H9 (cell line): ENCODE data around the gene MED29. TPM values are rescaled to one million over a fixed set of nuclear protein-coding genes. Genes with fewer than 3 reads are reported as not detected.

Experiments used
- DNase-seq: peaks from one replicate; pipeline ENCODE4 v3.0.0-alpha.2; 2017
- H2AFZ ChIP-seq: one replicate; pipeline ENCODE4 v1.6.1; 2013; ENCODE audit warnings: mild to moderate bottlenecking, low read length, control low read depth, moderate library complexity
- H2AK5ac ChIP-seq: 2 replicates; pipeline ENCODE4 v1.6.1; 2013; ENCODE audit warnings: low read length, control low read depth, mixed read lengths; ENCODE audit not compliant: insufficient read length
- H2BK120ac ChIP-seq: one replicate; pipeline ENCODE4 v1.6.1; 2013; ENCODE audit warnings: low read depth, mild to moderate bottlenecking, low read length, control low read depth, inconsistent platforms; ENCODE audit not compliant: poor library complexity, severe bottlenecking
- H2BK12ac ChIP-seq: 2 replicates; pipeline ENCODE4 v1.6.1; 2013; ENCODE audit warnings: low read length, control low read depth, mixed read lengths, low read depth; ENCODE audit not compliant: insufficient read length
- H2BK15ac ChIP-seq: 2 replicates; pipeline ENCODE4 v1.6.1; 2013; ENCODE audit warnings: low read depth, low read length, control low read depth
- H2BK20ac ChIP-seq: one replicate; pipeline ENCODE4 v1.6.1; 2013; ENCODE audit warnings: low read depth, mild to moderate bottlenecking, low read length, control low read depth, inconsistent platforms; ENCODE audit not compliant: poor library complexity, severe bottlenecking
- H2BK5ac ChIP-seq: 2 replicates; pipeline ENCODE4 v1.6.1; 2013; ENCODE audit warnings: low read length, control low read depth, mixed read lengths; ENCODE audit not compliant: insufficient read length
- H3K14ac ChIP-seq: 2 replicates; pipeline ENCODE4 v1.6.1; 2013; ENCODE audit warnings: low read length, control low read depth; ENCODE audit not compliant: insufficient read depth
- H3K18ac ChIP-seq: 2 replicates; pipeline ENCODE4 v1.6.1; 2013; ENCODE audit warnings: low read depth, mild to moderate bottlenecking, mixed read lengths, low read length, control low read depth; ENCODE audit not compliant: insufficient read length
- H3K23ac ChIP-seq: 2 replicates; pipeline ENCODE4 v1.6.1; 2013; ENCODE audit warnings: low read length, control low read depth, mixed read lengths, low read depth; ENCODE audit not compliant: insufficient read length
- H3K23me2 ChIP-seq: 2 replicates; pipeline ENCODE4 v1.6.1; 2013; ENCODE audit warnings: low read depth, mild to moderate bottlenecking, mixed read lengths, low read length, control low read depth; ENCODE audit not compliant: insufficient read length, poor library complexity, severe bottlenecking
- H3K27ac ChIP-seq: 2 replicates; pipeline ENCODE4 v1.5.1; 2013; ENCODE audit warnings: low read length, control low read depth, mixed read lengths, low read depth; ENCODE audit not compliant: insufficient read length
- H3K27me3 ChIP-seq: 2 replicates; pipeline ENCODE4 v1.6.1; 2013; ENCODE audit warnings: low read length, control low read depth, inconsistent platforms; ENCODE audit not compliant: insufficient read depth
- H3K4ac ChIP-seq: 2 replicates; pipeline ENCODE4 v1.6.1; 2013; ENCODE audit warnings: low read depth, mild to moderate bottlenecking, control low read depth, inconsistent platforms, low read length, moderate library complexity
- H3K4me1 ChIP-seq: 2 replicates; pipeline ENCODE4 v1.6.1; 2013; ENCODE audit warnings: low read length, control low read depth, inconsistent platforms; ENCODE audit not compliant: insufficient read depth
- H3K4me2 ChIP-seq: 2 replicates; pipeline ENCODE4 v1.6.1; 2013; ENCODE audit warnings: low read length, control low read depth, mixed read lengths; ENCODE audit not compliant: insufficient read length, insufficient read depth
- H3K56ac ChIP-seq: 2 replicates; pipeline ENCODE4 v1.6.1; 2013; ENCODE audit warnings: low read depth, mild to moderate bottlenecking, mixed read lengths, low read length, control low read depth; ENCODE audit not compliant: insufficient read length
- H3K79me1 ChIP-seq: 2 replicates; pipeline ENCODE4 v1.6.1; 2013; ENCODE audit warnings: low read depth, mild to moderate bottlenecking, moderate library complexity, low read length, control low read depth, inconsistent platforms; ENCODE audit not compliant: insufficient read depth, poor library complexity, severe bottlenecking
- H3K79me2 ChIP-seq: 2 replicates; pipeline ENCODE4 v1.6.1; 2013; ENCODE audit warnings: low read length, control low read depth, inconsistent platforms; ENCODE audit not compliant: insufficient read depth
- H3K9ac ChIP-seq: 2 replicates; pipeline ENCODE4 v1.6.1; 2013; ENCODE audit warnings: low read length, control low read depth, mixed read lengths; ENCODE audit not compliant: insufficient read length; ENCODE audit errors: extremely low read depth
- H3K9me3 ChIP-seq: one replicate; pipeline ENCODE4 v1.6.1; 2013; ENCODE audit warnings: low read depth, low read length, inconsistent platforms; ENCODE audit not compliant: control insufficient read depth
- H3T11ph ChIP-seq: one replicate; pipeline ENCODE4 v1.6.1; 2013; ENCODE audit warnings: mild to moderate bottlenecking, low read length, control low read depth, inconsistent platforms
- H4K20me1 ChIP-seq: one replicate; pipeline ENCODE4 v1.6.1; 2013; ENCODE audit not compliant: control insufficient read depth, insufficient read length, insufficient read depth
- H4K5ac ChIP-seq: 2 replicates; pipeline ENCODE4 v1.6.1; 2013; ENCODE audit warnings: low read depth, mild to moderate bottlenecking, mixed read lengths, low read length, control low read depth; ENCODE audit not compliant: insufficient read length
- H4K8ac ChIP-seq: replicated peaks from 2 replicates; pipeline ENCODE4 v1.6.1; 2013; ENCODE audit warnings: low read length, control low read depth, mixed read lengths, low read depth; ENCODE audit not compliant: insufficient read length
- H4K91ac ChIP-seq: 2 replicates; pipeline ENCODE4 v1.6.1; 2013; ENCODE audit warnings: low read depth, mild to moderate bottlenecking, moderate library complexity, mixed read lengths, low read length, control low read depth; ENCODE audit not compliant: insufficient read length
- H3K27ac Mint-ChIP-seq, 3 experiments: 2 replicates in 2 of 3; 3 replicates in 1 of 3; pipeline ENCODE4 v1.8.0; 2020 to 2021; ENCODE audit warnings: mixed read lengths in 3 of 3, mild to moderate bottlenecking in 1 of 3, moderate library complexity in 1 of 3
- H3K27me3 Mint-ChIP-seq: 2 replicates; pipeline ENCODE4 v1.8.0; 2021; ENCODE audit warnings: low read depth, mild to moderate bottlenecking, moderate library complexity, mixed read lengths
- H3K36me3 Mint-ChIP-seq, 3 experiments: 2 replicates in 2 of 3; 3 replicates in 1 of 3; pipeline ENCODE4 v1.8.0; 2020 to 2021; ENCODE audit warnings: low read depth in 3 of 3, mixed read lengths in 3 of 3; ENCODE audit not compliant: insufficient read depth in 1 of 3
- H3K4me1 Mint-ChIP-seq, 2 experiments: 2 replicates each; pipeline ENCODE4 v1.8.0; 2020; ENCODE audit warnings: mixed read lengths in 2 of 2
- H3K4me3 Mint-ChIP-seq, 2 experiments: 2 replicates in 1 of 2; 3 replicates in 1 of 2; pipeline ENCODE4 v1.8.0; 2020 to 2021; ENCODE audit warnings: mild to moderate bottlenecking in 2 of 2, mixed read lengths in 2 of 2, moderate library complexity in 1 of 2
- H3K9me3 Mint-ChIP-seq, 2 experiments: 2 replicates in 1 of 2; 3 replicates in 1 of 2; pipeline ENCODE4 v1.8.0; 2020; ENCODE audit warnings: mild to moderate bottlenecking in 2 of 2, mixed read lengths in 2 of 2, moderate library complexity in 1 of 2
- CTCF ChIP-seq: fragments of 200-600 bp; sonication (generic); conservative IDR thresholded peaks from 3 replicates; pipeline ENCODE4 v1.8.0; 2021; ENCODE audit warnings: antibody characterized with exemption, mild to moderate bottlenecking
- WGBS: extraction: QIAGEN DNeasy Blood & Tissue Kit; methylation state at CpG from one replicate; pipeline ENCODE4 v1.1.7; 2013; ENCODE audit warnings: missing lambda C conversion rate, low lambda C conversion rate, mixed read lengths; ENCODE audit not compliant: insufficient read length; ENCODE audit errors: extremely low coverage; 5-methylcytosine and 5-hydroxymethylcytosine counted together
- total RNA-seq: library from RNA; stranded (reverse); gene quantifications from 2 replicates; pipeline ENCODE4 v1.2.1, GENCODE V29; 2021

The MED29 gene
- total RNA-seq, 1 experiment from 2014 or later: 48.3 TPM

- no peak overlapping the region for H3K4me3 Mint-ChIP-seq
- Histone ChIP-seq H3K56ac (no peak overlapping the region), H2BK15ac (no peak overlapping the region), H3K23ac (no peak overlapping the region), H4K8ac (no peak overlapping the region), H4K5ac (no peak overlapping the region), H3K27me3 (no peaks in the 10 kb centered on the region), H3T11ph (no peak overlapping the region), H3K23me2 (no peaks in the 10 kb centered on the region), H3K27ac (no peak overlapping the region), H2AK5ac (no peak overlapping the region), H3K18ac (no peak overlapping the region), H3K79me2 (no peaks in the 10 kb centered on the region), H3K14ac (no peak overlapping the region), H4K91ac (no peak overlapping the region), H3K4ac (no peak overlapping the region), H2AFZ (no peak overlapping the region), H3K9me3 (no peaks in the 10 kb centered on the region), H3K79me1 (no peaks in the 10 kb centered on the region), H3K9ac (no peak overlapping the region), H2BK20ac (no peak overlapping the region), H2BK12ac (no peak overlapping the region), H4K20me1 (peaks cover 2% of the 10 kb centered on the region), H3K4me1 (no peaks in the 10 kb centered on the region), H2BK120ac (no peak overlapping the region), H2BK5ac (no peak overlapping the region), H3K4me2 (no peak overlapping the region)
- no peak overlapping the region for H3K27ac Mint-ChIP-seq
- no peaks in the 10 kb centered on the region for H3K27me3 Mint-ChIP-seq
- TF ChIP-seq CTCF: no peak
- no peaks in the 10 kb centered on the region for H3K9me3 Mint-ChIP-seq
- peaks cover 0 to 1% of the 10 kb centered on the region in 2 experiments; a peak in 1 of 4 replicates for H3K4me1 Mint-ChIP-seq
- H3K36me3 Mint-ChIP-seq: peaks cover 50 to 93% (median 91%) of the 10 kb centered on the region in 3 experiments; a peak in 6 of 7 replicates
- DNase-seq: no peak
- no CpG with 5 or more reads among the region's 14 CpGs for WGBS
Observed at GRCh38 chr19:39379865-39380396, 11.2 kb upstream of the MED29 start.
